ENCODE data around the gene BAIAP3. TPM values are rescaled to one million over a fixed set of nuclear protein-coding genes. Genes with fewer than 3 reads are reported as not detected.

Gene BAIAP3
- total and polyA plus RNA-seq, 10 of the 15 experiments (the other 5 are each of a cell fraction or from before 2014, with no cell fraction given): 0.03 to 0.56 (median 0.17) TPM; not detected in 3

DNA sequence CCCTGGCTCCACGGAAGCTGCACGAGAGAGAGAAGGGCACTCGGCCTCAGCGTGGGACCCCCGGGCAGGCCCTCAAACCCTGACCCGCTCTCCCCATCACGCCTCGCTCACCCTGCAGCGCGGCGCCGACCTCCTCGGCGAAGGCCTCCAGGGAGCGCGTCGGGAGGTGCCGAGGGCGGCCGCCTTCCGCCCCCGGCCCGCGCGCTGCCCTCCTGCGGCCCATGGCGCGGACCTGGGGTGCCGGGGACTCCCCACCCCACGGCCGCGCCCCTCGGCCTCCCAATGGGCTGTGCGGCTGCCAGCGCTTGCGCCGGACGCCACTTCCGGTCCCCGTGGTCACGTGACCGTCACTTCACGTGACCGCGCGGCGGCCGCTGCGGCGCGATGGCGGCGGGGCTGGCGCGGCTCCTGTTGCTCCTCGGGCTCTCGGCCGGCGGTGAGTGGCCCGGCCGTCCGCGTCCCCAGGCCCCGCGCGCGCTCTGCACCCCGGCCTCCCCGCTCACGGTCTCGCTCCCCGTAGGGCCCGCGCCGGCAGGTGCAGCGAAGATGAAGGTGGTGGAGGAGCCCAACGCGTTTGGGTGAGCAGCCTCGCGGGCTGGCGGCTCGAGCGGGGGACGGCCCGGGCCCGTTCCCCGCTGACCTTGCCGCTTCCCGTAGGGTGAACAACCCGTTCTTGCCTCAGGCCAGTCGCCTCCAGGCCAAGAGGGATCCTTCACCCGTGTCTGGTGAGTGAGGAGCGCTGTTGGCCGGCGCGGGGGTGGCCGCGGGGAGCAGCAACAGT is 18.3 kb downstream of the BAIAP3 start, which contains the start of the genes GNPTG and TSR3 (continued):
- peak; percentile 98 for TF ChIP-seq ELK1 (IDR thresholded peaks at IDR 0.05; ENCODE audit: low read depth, low read length)
- TF ChIP-seq TCF7 (IDR thresholded peaks at IDR 0.05; ENCODE audit: borderline replicate concordance): no peak
- peak; percentile 47 for TF ChIP-seq CEBPZ (IDR thresholded peaks at IDR 0.05; ENCODE audit: low read depth, low read length)
- TF ChIP-seq NFYB (IDR thresholded peaks at IDR 0.05; ENCODE audit: insufficient read depth, low read depth, low read length): peak; percentile 57; the same call in 1 of the 2 replicates
- TF ChIP-seq ZZZ3 (IDR thresholded peaks at IDR 0.05; ENCODE audit: control insufficient read depth, insufficient read length, low read depth): no peak
- no peak for TF ChIP-seq ATF7 (IDR thresholded peaks at IDR 0.05; ENCODE audit: low read depth)
- TF ChIP-seq SUZ12 (IDR thresholded peaks at IDR 0.05; ENCODE audit: unreplicated experiment): no peak
- no peak for TF ChIP-seq WRNIP1 (IDR thresholded peaks at IDR 0.05; ENCODE audit: borderline replicate concordance, low read depth, low read length)
- no peak for TF ChIP-seq KAT2A (conservative IDR thresholded peaks at IDR 0.05; ENCODE audit: control insufficient read depth, low read depth, low read length)
- peak; percentile 75 for TF ChIP-seq POU2F2 (IDR thresholded peaks at IDR 0.05; ENCODE audit: borderline replicate concordance, low read depth, low read length)
- no peak for TF ChIP-seq BCL11A (IDR thresholded peaks at IDR 0.05; ENCODE audit: low read depth, low read length)
- TF ChIP-seq, protein P1, sequence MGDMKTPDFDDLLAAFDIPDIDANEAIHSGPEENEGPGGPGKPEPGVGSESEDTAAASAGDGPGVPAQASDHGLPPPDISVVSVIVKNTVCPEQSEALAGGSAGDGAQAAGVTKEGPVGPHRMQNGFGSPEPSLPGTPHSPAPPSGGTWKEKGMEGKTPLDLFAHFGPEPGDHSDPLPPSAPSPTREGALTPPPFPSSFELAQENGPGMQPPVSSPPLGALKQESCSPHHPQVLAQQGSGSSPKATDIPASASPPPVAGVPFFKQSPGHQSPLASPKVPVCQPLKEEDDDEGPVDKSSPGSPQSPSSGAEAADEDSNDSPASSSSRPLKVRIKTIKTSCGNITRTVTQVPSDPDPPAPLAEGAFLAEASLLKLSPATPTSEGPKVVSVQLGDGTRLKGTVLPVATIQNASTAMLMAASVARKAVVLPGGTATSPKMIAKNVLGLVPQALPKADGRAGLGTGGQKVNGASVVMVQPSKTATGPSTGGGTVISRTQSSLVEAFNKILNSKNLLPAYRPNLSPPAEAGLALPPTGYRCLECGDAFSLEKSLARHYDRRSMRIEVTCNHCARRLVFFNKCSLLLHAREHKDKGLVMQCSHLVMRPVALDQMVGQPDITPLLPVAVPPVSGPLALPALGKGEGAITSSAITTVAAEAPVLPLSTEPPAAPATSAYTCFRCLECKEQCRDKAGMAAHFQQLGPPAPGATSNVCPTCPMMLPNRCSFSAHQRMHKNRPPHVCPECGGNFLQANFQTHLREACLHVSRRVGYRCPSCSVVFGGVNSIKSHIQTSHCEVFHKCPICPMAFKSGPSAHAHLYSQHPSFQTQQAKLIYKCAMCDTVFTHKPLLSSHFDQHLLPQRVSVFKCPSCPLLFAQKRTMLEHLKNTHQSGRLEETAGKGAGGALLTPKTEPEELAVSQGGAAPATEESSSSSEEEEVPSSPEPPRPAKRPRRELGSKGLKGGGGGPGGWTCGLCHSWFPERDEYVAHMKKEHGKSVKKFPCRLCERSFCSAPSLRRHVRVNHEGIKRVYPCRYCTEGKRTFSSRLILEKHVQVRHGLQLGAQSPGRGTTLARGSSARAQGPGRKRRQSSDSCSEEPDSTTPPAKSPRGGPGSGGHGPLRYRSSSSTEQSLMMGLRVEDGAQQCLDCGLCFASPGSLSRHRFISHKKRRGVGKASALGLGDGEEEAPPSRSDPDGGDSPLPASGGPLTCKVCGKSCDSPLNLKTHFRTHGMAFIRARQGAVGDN (IDR thresholded peaks at IDR 0.05): peak; percentile 90
- no peak for TF ChIP-seq IKZF2 (IDR thresholded peaks at IDR 0.05)
- no peak for TF ChIP-seq KDM1A (IDR thresholded peaks at IDR 0.05; ENCODE audit: borderline replicate concordance)
- TF ChIP-seq, protein P2, sequence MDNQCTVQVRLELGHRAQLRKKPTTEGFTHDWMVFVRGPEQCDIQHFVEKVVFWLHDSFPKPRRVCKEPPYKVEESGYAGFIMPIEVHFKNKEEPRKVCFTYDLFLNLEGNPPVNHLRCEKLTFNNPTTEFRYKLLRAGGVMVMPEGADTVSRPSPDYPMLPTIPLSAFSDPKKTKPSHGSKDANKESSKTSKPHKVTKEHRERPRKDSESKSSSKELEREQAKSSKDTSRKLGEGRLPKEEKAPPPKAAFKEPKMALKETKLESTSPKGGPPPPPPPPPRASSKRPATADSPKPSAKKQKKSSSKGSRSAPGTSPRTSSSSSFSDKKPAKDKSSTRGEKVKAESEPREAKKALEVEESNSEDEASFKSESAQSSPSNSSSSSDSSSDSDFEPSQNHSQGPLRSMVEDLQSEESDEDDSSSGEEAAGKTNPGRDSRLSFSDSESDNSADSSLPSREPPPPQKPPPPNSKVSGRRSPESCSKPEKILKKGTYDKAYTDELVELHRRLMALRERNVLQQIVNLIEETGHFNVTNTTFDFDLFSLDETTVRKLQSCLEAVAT (IDR thresholded peaks at IDR 0.05): no peak
- peak; percentile 27 for TF ChIP-seq HDAC6 (IDR thresholded peaks at IDR 0.05; ENCODE audit: unreplicated experiment)
- TF ChIP-seq IRF4 (IDR thresholded peaks at IDR 0.05; ENCODE audit: low read depth, low read length): no peak
- no peak for TF ChIP-seq SMAD1 (IDR thresholded peaks at IDR 0.05; ENCODE audit: low read depth, partially characterized antibody)
- TF ChIP-seq ZNF384 (IDR thresholded peaks at IDR 0.05; ENCODE audit: borderline replicate concordance, low read depth, low read length): no peak
- peak; percentile 92; the same call in 1 of the 2 replicates for TF ChIP-seq TBL1XR1 (IDR thresholded peaks at IDR 0.05; ENCODE audit: low read depth, low read length)
